GM12874 (cell line): ENCODE data around the gene USP46.

ENCODE experiments used
- CTCF ChIP-seq: IDR thresholded peaks from 2 replicates; pipeline ENCODE4 v1.5.1; 2011; ENCODE audit warnings: low read depth, mild to moderate bottlenecking, control low read depth, low read length, moderate library complexity; ENCODE audit not compliant: insufficient read depth

The USP46 gene

GRCh38 chr4:52643190-52643589 is 15.9 kb downstream of the USP46 start:
- no peak for TF ChIP-seq CTCF

GRCh38 chr4:52641854-52642563 is 17.1 kb downstream of the USP46 start:
- no peak for TF ChIP-seq CTCF

GRCh38 chr4:52640808-52641565 is 18.1 kb downstream of the USP46 start:
- TF ChIP-seq CTCF: no peak

- TF ChIP-seq CTCF: no peak
These were observed 20.4 kb downstream of the USP46 start for GRCh38 chr4:52638717-52639116.

- no peak for TF ChIP-seq CTCF
These were observed 22.0 kb downstream of the USP46 start for GRCh38 chr4:52637116-52637515.

- no peak for TF ChIP-seq CTCF
These were observed 23.5 kb downstream of the USP46 start for GRCh38 chr4:52635560-52635959.

- no peak for TF ChIP-seq CTCF
These were observed 24.0 kb downstream of the USP46 start for GRCh38 chr4:52635130-52635529.
